Mesothelial cell of epicardium (in vitro differentiated cells): ENCODE data around the gene SRRM5. TPM values are rescaled to one million over a fixed set of nuclear protein-coding genes. Genes with fewer than 3 reads are reported as not detected.

Experiments used
- DNase-seq, 2 experiments: peaks; one replicate each; pipeline ENCODE4 v3.0.0; 2021; ENCODE audit warnings: low spot score in 2 of 2; ENCODE audit not compliant: unreplicated experiment in 2 of 2
- H3K27ac Mint-ChIP-seq: 2 replicates; pipeline ENCODE4 v1.8.0; 2021; ENCODE audit warnings: mixed read lengths
- H3K27me3 Mint-ChIP-seq: 2 replicates; pipeline ENCODE4 v1.8.0; 2021; ENCODE audit warnings: low read depth, mixed read lengths
- H3K36me3 Mint-ChIP-seq: 2 replicates; pipeline ENCODE4 v1.8.0; 2021; ENCODE audit warnings: mixed read lengths
- H3K4me1 Mint-ChIP-seq: 2 replicates; pipeline ENCODE4 v1.8.0; 2021; ENCODE audit warnings: mixed read lengths
- H3K4me3 Mint-ChIP-seq: 2 replicates; pipeline ENCODE4 v1.8.0; 2021; ENCODE audit warnings: mild to moderate bottlenecking, moderate library complexity, mixed read lengths
- H3K9me3 Mint-ChIP-seq: 2 replicates; pipeline ENCODE4 v1.8.0; 2021; ENCODE audit warnings: mixed read lengths
- CTCF ChIP-seq: fragments of 200-600 bp; sonication (generic); IDR thresholded peaks from one replicate; pipeline ENCODE4 v1.5.0; 2021; ENCODE audit warnings: antibody characterized with exemption; ENCODE audit not compliant: unreplicated experiment
- total RNA-seq: library from RNA; stranded (reverse); gene quantifications from 3 replicates; pipeline ENCODE4 v1.2.1, GENCODE V29; 2021

The SRRM5 gene
- total RNA-seq, 1 donor from 2014 or later: 0.36 TPM

- H3K36me3 Mint-ChIP-seq: peaks cover 23% of the 10 kb centered on the region
- H3K9me3 Mint-ChIP-seq: no peaks in the 10 kb centered on the region
- peaks cover 21% of the 10 kb centered on the region for H3K4me1 Mint-ChIP-seq
- no peaks in the 10 kb centered on the region for H3K27me3 Mint-ChIP-seq
- no peak for DNase-seq
- TF ChIP-seq CTCF: no peak
- no peak overlapping the region for H3K4me3 Mint-ChIP-seq
- H3K27ac Mint-ChIP-seq: no peak overlapping the region
Observed at GRCh38 chr19:43622070-43622469, 10.2 kb downstream of the SRRM5 start.

GRCh38 chr19:43622956-43623355 lies 11.1 kb downstream of the SRRM5 start:
- no peaks in the 10 kb centered on the region for H3K9me3 Mint-ChIP-seq
- peaks cover 21% of the 10 kb centered on the region for H3K4me1 Mint-ChIP-seq
- H3K27ac Mint-ChIP-seq: no peak overlapping the region

GRCh38 chr19:43623889-43624670 lies 12.2 kb downstream of the SRRM5 start:
- Mint-ChIP-seq H3K9me3 (no peaks in the 10 kb centered on the region), H3K36me3 (peaks cover 26% of the 10 kb centered on the region), H3K27me3 (no peaks in the 10 kb centered on the region), H3K4me3 (no peak overlapping the region), H3K4me1 (peaks cover 15% of the 10 kb centered on the region), H3K27ac (no peak overlapping the region)
- no peak for TF ChIP-seq CTCF
- DNase-seq: no peak

More at GRCh38 chr19:43622956-43623355, 11.1 kb downstream of the SRRM5 start:
- no peak for TF ChIP-seq CTCF
- H3K36me3 Mint-ChIP-seq: peaks cover 26% of the 10 kb centered on the region
- H3K4me3 Mint-ChIP-seq: no peak overlapping the region
- H3K27me3 Mint-ChIP-seq: no peaks in the 10 kb centered on the region
- DNase-seq: no peak

GRCh38 chr19:43624933-43625332 lies 13.0 kb downstream of the SRRM5 start:
- no peak overlapping the region for H3K27ac Mint-ChIP-seq
- no peak for TF ChIP-seq CTCF
- H3K4me3 Mint-ChIP-seq: no peak overlapping the region
- H3K36me3 Mint-ChIP-seq: peaks cover 26% of the 10 kb centered on the region
- H3K27me3 Mint-ChIP-seq: no peaks in the 10 kb centered on the region
- no peaks in the 10 kb centered on the region for H3K9me3 Mint-ChIP-seq
- H3K4me1 Mint-ChIP-seq: peaks cover 9% of the 10 kb centered on the region
- DNase-seq: no peak

GRCh38 chr19:43625918-43626579 lies 14.2 kb downstream of the SRRM5 start:
- Mint-ChIP-seq H3K4me1 (no peaks in the 10 kb centered on the region), H3K9me3 (no peaks in the 10 kb centered on the region), H3K27ac (no peak overlapping the region), H3K36me3 (peaks cover 26% of the 10 kb centered on the region), H3K4me3 (no peak overlapping the region), H3K27me3 (no peaks in the 10 kb centered on the region)
- TF ChIP-seq CTCF: no peak
- DNase-seq: no peak
